Mucosa of gallbladder (tissue), 1 donor: ENCODE results near the gene ABCC1. TPM values are rescaled to one million over a fixed set of nuclear protein-coding genes. Genes with fewer than 3 reads are reported as not detected.

Source experiments
- DNase-seq: peaks from one replicate; pipeline ENCODE4 v3.0.0-alpha.2; 2020; ENCODE audit warnings: low spot score
- total RNA-seq: library from RNA; stranded (reverse); gene quantifications from one replicate; pipeline ENCODE4 v1.2.1, GENCODE V29; 2021
- donor health status: DM: no; HTN: no; CAD: no.

ABCC1 gene
- total RNA-seq, 1 donor from 2014 or later, result 27.6 TPM

DNA sequence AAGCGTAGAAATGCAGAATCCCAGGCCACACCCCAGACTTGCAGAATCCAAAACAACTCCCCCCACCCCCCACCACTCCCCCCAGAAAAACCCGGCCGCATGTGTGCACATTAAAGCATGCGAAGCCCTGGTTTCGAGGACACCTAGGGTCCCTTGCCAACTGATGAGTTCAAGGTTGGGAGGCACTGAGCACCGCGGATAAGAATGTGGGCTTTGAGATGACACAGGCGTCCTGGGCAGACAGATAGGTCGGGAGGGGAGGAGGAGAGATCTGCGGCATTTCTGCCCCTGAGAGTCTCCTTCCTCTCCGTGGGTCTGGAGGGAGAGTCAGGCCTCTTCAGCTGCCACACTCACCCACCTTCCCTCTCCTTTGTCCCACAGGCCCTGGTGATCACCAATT lies 98.3 kb downstream of the ABCC1 start:
- DNase-seq, result no peak

DNA sequence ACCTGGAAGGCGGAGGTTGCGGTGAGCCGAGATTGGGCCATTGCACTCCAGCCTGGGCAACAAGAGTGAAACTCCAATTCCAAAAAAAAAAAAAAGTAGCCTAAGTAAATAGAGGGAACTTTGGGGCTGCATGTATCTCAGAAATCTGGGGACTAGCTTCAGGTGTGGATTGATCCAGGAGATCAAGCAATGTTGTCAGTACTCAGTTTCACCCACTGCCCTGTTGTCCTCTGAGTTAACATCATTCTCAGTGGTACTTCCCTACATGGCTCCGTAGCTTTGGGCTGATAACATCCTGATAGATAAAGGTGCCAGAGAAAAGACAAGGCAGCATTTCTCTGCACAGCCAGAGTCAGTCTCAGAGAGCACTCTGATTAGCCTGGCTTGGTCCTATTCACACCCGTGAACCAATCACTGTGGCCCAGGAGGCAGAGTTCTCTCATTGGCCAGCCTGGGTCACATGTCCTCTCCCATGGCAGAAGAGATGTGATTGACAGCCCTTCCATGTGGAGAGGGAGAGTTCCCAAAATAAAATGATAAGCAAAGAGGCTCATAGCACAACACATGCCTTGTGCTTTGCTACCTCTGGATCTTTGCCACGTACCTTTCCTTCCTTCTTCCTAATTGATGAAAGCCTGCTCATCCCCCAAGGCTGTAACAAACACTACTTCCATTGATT lies 99.6 kb downstream of the ABCC1 start:
- no peak for DNase-seq

DNA sequence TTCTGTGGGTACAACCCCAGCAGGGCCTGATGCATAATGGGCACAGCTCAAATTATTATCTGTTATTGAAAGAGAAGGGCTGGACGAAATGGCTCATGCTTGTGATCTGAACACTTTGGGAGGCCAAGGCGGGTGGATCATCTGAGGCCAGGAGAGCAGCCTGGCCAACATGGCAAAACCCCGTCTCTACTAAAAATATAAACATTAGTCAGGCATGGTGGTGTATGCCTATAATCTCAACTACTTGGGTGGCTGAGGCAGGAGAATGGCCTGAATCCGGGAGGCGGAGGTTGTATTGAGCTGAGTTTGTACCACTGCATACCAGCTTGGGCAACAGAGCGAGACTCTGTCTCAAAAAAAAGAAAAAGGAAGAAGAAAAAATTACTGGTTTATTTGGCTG lies 100.7 kb downstream of the ABCC1 start:
- no peak for DNase-seq

DNA sequence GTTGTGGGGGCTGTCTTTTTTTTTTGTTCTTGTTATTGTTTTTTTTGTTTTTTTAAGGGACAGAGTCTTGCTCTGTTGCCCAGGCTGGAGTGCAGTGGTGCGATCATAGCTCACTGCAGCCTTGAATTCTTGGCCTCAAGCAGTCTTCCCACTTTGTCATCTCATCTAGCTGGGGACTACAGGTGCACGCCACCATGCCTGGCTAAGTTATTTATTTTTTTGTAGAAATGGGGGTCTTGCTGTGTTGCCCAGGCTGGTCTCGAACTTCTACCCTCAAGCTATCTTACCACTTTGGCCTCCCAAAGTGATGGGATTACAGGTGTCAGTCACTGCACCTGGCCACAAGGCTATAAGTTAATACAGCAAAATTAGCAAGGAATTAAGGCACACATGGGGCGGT lies 101.7 kb downstream of the ABCC1 start:
- no peak for DNase-seq

DNA sequence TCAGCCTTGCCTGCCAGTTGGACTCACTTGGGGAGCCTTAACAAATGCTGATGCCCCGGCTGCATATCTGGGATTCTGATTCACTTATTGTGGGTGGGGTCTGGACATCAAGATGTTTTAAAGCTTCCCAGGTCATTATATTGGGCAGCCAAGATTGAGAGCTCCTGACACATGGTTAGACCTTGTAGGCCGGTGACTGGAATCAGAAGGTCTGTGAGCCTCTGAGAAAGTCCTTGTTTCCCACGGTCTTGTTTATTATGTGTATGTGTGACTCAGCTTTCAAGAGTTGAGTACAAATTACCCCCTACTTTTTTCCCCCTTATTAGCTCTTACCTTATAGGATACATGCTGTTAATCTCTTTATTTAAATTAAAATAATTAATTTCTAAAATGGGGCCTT lies 103.5 kb downstream of the ABCC1 start:
- DNase-seq, result no peak

DNA sequence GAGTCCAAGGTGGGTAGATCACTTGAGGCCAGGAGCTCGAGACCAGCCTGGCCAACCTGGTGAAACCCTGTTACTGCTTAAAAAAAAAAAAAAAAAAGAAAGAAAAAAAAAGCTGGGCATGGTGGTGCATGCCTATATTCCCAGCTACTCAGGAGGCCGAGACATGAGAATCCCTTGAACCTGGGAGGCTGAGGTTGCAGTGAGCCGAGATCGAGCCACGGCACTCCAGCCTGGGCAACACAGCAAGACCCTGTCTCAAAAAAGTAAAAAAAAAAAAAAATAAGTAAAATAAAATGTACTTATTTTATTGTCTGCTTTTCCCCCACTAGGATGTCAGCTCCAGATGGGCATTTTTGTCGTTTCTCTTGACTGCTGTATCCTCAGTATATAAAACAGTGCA lies 107.7 kb downstream of the ABCC1 start:
- no peak for DNase-seq

DNA sequence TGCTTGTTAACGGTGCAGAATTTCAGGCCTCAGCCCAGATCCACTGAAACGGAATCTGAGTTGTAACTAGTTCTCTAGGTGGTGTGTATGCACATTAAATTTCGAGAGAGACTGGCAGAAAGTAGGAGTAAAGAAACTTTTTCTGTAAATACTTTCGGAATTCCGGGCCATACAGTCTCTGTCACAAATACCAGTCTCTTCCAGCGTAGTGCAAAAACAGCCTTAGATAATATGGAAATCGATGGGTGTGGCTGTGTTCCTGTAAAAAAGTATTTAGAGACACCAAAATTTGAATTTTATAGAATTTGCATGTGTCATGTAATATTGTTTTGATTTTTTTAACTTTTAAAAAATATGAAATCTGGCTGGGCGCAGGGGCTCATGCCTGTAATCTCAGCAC lies 109.7 kb downstream of the ABCC1 start:
- DNase-seq, result no peak

DNA sequence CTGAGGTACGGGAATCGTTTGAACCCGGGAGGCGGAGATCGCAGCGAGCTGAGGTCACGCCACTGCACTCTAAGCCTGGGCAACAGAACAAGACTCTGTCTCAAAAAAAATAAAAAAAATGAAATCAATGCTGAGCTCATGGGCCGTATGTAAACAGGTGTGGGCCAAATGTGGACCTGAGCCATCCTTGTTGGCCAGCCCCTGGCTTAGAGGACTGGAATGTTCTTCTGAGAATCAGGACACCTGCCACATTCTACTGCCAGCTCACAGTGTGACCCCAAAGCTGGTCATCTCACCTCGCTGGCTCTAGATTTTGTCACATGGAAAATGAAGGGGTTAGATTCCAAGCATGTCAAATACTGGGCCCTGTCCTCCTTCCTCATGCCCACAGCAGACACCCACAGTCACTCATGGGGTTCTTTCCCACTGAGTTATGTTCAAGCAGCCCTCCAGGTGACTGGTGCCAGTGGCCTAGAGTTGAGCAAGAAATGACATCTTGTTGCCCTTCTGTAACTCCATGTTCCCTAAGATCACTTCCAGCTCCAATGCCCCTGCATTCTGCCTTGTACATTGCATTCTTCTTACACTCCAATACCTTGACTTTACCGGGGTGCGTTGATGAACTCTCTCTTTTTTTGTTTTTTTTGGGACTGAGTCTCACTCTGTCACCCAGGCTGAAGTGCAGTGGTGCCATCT lies 110.6 kb downstream of the ABCC1 start:
- DNase-seq, result peak; percentile 60

DNA sequence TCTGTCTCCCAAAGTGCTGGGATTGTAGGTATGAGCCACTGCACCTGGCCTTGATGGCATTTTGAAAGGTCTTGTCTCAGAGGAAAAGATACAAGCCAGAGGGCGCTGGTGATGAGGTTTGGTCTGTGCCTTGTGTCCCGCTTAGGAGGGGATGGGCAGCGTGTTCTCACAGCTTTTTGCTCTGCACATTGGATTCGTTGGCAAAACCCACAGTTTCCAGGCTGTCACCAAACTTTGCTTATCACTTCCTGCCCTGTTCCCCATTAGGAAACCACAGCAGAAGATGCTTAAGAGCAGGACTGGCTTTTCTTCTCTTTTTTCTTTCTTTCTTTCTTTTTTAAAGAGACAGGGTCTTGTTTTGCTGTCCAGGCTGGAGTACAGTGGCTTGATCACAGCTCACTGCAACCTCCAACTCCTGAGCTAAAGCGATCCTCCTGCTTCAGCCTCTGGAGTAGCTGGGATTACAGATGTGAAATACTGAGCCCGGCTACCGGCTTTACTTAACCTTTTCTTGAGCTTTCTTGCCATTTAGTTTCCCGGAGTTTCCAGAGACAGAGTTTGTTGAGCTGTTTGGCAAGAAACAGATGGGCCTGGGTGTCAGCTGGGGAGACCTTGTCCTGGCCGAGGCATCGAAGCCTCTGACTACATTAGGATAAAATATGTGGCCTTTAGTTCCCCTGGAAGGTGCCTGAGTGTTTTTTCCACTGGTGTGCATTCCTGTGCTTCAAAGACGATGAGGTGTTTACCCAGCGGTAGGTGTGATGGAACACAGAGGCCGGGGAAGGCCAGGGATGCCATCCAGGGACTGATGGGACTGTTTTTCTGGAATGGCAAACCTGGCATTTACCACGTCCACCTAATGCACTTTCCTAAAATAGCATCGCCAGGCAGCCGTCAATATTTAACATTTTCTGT lies 112.9 kb downstream of the ABCC1 start:
- DNase-seq, result peak; percentile 29

DNA sequence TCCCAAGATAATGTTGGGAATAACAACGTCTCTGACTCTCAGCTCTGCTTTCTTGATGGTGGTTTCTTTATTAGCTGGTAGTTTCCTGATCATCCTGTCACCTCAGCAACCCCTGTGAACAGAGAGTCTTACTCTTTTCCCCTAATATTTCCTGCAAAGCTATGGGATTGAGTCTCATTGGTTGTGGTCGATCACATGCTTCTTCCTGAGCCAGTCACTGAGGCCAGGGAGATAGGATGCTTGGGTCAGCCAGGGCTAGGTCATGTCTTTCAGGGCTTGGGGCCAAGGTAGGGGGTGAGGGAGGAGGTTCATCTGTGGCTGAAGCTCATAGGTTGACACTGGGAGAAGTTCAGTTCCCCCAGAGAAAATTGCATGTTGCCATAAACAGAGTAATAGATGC lies 114.3 kb downstream of the ABCC1 start:
- no peak for DNase-seq

DNA sequence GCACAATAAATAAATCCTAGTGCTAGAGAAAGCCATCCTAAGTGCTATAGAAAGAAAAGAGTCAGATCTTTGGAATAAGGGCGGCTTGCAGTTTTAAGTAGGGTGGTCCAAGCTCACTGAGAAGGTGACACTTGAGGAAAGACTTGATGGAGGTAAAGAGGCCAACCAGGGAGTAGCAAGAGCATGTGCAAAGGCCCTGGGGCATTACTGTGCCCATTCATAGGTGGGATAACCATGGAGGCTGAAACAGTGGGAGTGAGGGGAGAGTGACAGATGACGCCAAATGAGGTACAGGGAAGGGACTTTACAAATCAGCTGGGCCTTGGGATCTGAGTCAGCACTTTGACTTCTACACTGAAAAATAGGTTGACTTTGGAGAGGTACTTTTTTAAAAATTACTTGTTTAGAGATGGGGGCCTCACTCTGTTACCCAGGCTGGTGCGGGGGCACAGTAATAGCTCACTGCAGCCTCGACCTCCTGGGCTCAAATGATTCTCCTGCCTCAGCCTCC lies 115.5 kb downstream of the ABCC1 start:
- DNase-seq, result no peak

DNA sequence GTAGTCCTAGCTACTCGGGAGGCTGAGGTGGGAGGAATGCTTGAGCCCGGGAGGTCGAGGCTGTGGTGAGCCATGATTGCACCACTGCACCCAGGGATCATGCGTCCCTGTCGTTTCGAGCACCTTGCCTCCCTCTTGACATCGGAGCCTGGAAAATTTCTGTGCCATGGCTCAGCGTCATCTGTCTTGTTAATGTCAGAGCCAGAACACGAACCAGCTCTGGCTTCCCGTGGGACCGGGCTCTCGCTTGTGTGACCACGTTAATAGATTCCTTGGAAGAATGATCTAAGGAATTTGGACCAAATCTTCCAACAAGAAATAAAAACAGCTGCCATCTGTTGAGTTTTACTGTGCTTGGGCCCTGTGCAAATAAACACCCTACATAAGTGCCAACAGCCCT lies 117.7 kb downstream of the ABCC1 start:
- DNase-seq, result no peak

DNA sequence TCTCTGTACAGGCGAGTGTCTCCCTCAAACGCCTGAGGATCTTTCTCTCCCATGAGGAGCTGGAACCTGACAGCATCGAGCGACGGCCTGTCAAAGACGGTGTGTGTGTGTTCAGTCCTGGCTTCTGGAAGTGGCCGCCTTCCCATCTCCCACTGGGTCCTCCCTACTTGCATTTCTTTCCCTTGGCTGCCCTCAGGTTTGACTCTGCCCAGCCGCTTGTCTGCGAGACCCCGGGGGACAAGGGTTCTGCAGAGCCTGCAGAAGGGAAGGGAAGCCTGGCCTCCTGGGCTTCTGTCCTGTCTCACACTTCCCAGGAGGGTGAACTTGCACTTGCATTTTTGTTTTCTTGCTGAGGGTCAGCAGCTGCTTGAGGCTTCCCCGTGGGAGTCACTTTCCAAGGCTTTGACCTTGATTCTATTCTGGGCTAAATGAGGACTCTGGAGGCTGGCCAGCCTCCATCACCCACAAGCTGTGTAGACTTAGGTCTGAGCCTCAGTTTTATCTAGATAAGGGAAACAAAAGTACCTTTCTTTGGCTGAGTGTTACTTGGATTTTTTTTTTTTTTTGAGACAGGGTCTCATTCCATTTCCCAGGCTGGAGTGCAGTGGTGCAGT lies 122.3 kb downstream of the ABCC1 start:
- DNase-seq, result no peak

DNA sequence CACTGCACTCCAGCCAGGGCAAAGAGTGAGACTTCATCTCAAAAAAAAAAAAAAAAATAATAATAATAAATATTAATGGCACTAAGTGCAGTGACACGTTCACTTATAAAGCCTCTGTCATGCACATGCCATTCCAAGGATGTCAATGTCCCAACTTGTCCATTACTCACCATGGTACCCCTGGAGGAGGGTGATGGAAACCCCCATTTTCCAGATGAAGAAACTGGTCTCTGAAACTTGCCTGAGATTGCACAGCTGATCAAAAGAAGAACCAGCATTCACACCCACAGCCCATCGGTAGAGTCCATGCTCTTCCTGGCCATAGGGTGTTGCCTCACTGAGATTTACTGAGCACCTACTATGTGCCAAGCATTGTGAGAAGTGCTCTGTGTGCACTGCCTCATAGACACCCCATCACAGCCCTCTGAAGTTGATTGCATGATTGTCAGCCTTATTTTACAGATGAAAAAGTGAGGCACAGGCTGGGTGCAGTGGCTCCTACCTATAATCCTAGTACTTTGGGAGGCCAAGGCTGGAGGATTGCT lies 123.7 kb downstream of the ABCC1 start:
- no peak for DNase-seq

DNA sequence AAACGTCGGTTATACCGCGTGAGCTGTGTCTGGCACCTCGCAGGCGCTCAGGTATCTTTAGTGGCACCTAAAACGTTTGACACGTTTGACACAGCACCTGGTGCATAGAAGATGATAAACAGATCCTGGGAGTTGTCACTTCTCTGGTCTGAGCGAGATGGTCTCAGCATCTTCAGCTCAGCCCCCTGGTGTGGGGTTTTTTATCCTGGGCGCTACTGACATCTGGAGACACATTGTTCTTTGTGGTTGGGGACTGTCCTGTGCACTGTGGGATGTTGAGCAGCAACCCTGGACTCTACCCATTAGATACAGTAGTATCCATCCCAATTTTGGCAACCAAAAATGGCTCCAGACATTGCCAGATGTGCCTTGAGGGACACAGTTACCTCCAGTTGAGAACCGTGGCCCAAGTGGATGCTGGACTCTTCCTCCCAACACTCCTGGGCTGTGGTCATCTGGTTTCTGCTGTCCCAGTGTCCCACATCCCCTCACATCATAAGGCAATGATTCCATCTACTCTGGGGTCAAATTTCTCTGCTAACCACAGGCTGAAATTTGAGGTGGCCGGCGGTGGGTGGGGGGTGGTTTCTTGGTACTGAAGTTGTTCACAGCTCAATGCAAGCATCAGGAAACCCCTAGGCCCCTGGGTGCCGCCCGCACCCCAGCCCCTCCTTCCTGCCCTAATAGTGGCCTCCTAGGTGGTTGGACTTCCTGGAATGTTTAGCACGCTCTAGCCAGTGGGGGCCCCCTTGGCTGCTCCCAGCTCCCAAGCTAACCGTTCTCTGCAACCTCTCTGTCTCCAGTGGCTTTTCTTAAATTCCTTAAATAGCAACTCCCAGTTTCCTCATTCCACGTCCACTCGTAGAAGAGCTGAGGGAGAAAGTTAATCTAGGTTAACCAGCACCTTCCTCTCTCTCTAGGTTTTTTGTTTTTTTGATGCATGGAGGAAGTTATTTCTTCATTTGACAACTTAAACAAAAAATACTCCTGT lies 124.8 kb downstream of the ABCC1 start:
- peak; percentile 41 for DNase-seq

DNA sequence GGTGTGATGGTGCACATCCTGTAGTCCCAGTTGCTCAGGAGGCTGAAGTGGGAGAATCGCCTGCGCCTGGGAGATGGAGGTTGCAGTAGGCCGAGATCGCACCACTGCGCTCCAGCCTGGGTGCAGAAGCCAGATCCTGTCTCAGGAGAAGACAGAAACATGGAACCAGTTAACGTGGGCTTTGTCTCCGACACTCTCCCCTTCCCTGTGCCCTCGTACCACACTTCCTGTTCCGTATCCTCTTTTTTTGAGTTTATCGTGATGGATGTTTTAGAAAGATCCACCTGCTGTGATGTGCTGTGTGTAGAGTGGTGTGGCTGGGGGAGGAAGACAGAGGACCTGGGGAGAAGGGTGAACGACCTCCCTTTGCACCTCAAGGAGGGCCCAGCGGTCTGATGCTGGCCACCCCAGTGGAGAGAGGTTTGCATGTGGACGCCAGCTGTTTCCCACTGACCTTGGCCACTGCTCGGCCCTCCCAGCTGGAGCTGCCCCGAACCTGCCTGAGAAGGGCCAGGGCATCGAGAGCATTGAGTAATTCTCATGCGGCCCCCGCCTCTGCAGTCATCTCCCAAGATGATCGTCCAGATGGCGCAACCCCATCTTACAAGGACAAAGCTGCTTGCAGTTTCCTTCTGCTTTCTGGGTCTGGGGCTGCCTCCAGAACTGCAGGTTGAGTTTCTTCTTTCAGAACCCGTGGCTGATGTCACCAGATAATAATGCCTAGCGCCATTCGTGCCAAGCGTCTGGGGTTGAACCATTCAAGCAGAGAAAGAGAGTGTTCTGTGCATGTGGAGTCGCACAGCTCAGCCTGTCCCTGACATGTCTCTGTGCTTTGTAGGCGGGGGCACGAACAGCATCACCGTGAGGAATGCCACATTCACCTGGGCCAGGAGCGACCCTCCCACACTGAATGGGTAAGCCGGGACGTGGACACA lies 126.3 kb downstream of the ABCC1 start:
- peak; percentile 51 for DNase-seq

DNA sequence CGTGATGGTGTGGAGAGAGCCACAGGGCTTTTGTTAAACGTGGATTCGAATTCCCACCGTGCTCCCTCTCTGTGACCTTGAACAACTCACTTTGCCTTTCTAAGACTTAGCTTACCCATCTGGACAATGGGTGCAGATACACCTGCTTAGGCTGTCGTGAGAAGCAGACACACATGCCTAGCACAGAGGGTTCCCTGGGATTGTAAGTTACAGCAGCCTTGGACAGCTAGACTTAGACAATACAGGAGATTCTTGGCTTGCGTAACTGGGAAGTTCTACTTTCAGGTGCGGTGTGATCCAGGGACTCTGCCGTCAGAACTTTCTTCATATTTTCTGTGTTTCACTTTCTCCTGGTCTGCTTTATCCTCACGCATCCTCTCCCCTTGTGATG lies 127.0 kb downstream of the ABCC1 start:
- DNase-seq, result no peak

DNA sequence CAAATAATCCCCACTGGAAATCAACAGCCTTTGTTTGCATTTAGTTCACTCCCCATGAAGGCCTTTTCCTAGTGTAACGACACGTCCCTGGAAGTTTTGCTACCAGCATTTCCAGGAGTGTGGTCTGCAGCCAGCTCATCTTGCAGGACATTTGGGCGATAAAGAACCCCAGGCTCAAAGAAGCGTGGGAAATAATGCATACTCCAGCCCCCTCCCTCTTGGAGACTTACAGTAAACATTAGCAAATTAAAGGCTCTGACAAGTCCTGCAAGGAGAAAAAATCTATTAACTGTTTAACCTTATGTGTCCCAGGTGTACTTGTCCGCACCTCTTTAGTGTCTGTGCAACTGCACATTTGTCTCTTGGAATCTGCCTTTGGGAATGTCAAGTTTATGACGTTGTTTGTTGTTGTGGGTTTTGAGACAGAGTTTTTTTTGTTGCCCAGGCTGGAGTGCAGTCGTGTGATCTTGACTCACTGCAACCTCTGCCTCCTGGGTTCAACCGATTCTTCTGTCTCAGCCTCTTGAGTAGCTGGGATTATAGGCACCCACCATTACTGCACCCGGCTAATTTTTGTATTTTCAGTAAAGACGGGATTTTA lies 131.1 kb downstream of the ABCC1 start:
- no peak for DNase-seq

DNA sequence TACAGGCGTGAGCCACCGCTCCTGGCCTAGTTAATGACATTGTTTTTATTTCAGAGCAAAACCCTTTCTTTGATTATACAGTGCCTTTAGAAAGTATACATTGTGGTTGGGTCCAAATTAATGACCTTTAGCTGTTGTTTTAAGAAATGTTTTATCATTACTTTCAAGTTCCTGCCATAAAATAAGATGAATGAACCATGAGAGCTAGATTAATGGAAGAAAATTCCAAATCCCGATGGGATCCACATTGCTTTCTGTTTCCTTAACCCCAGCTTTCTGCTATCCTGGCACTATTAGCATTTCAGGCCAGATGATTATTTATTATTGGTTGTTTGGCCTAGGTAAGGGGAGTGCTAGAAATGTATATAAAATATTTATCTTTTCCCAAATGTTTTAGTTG lies 131.7 kb downstream of the ABCC1 start:
- DNase-seq, result no peak
